Thyroid gland (tissue), 4 donors: ENCODE results near the gene PREX1.

Source experiments
- POLR2A ChIP-seq, 2 donors: fragments of 450-650 bp; IDR thresholded peaks; one replicate each; pipeline ENCODE4 v1.6.1; 2017; ENCODE audit warnings: antibody characterized with exemption in 2 of 2, mild to moderate bottlenecking in 2 of 2, moderate library complexity in 1 of 2
- TF ChIP-seq, protein P1 (sequence below), 6 experiments: fragments of 200-600 bp in 3 of 6; fragments of 450-650 bp in 3 of 6; sonication (generic) in 3 of 6; IDR thresholded peaks; one replicate each; pipeline ENCODE4 v1.5.1; 2016 to 2019; ENCODE audit warnings: antibody characterized with exemption in 6 of 6, mild to moderate bottlenecking in 2 of 6, inconsistent platforms in 1 of 6, moderate library complexity in 1 of 6

DNA sequence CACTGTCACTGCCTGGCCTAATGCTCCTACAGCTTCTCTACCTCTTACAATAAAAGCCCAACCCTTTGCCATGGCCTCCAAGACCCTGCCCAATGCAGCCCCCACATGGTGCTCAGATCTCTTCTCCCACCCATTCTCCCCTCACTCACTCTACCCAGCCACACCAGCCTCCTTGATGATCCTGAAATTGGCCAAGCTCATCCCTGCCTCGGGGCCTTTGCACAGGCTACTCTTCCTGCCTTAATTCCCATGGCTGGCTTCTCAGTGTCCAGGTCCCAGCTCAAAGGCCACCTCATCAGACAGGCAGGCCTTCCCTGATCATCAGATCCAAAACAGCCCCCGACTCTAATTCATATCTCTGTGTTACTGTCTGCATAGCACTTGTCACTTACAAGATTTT lies 25.6 kb downstream of the PREX1 start:
- TF ChIP-seq POLR2A (IDR thresholded peaks at IDR 0.05) = no peak
- TF ChIP-seq, protein P1, sequence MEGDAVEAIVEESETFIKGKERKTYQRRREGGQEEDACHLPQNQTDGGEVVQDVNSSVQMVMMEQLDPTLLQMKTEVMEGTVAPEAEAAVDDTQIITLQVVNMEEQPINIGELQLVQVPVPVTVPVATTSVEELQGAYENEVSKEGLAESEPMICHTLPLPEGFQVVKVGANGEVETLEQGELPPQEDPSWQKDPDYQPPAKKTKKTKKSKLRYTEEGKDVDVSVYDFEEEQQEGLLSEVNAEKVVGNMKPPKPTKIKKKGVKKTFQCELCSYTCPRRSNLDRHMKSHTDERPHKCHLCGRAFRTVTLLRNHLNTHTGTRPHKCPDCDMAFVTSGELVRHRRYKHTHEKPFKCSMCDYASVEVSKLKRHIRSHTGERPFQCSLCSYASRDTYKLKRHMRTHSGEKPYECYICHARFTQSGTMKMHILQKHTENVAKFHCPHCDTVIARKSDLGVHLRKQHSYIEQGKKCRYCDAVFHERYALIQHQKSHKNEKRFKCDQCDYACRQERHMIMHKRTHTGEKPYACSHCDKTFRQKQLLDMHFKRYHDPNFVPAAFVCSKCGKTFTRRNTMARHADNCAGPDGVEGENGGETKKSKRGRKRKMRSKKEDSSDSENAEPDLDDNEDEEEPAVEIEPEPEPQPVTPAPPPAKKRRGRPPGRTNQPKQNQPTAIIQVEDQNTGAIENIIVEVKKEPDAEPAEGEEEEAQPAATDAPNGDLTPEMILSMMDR (IDR thresholded peaks at IDR 0.05) = no peak
